K562 (cell line): ENCODE results near the gene PRR36. TPM values are rescaled to one million over a fixed set of nuclear protein-coding genes. Genes with fewer than 3 reads are reported as not detected.

Experiments
- AFF4 ChIP-seq: sonication (generic); formaldehyde crosslinking; IDR thresholded peaks from 2 replicates; pipeline ENCODE4 v1.8.0; 2023; ENCODE audit warnings: mild to moderate bottlenecking, missing genetic modification reagents
- CEBPZ ChIP-seq: fragments of 150-350 bp; IDR thresholded peaks from 2 replicates; pipeline ENCODE4 v1.6.1; 2014; ENCODE audit warnings: low read depth, mild to moderate bottlenecking, low read length, borderline replicate concordance
- CREM ChIP-seq: IDR thresholded peaks from 2 replicates; pipeline ENCODE4 v1.6.1; 2014; ENCODE audit warnings: antibody characterized with exemption, low read depth
- EGR1 ChIP-seq: fragments of 450-650 bp; conservative IDR thresholded peaks from 2 replicates; pipeline ENCODE4 v1.6.1; 2017; ENCODE audit warnings: mild to moderate bottlenecking
- KLF13 ChIP-seq: fragments of 450-650 bp; IDR thresholded peaks from 2 replicates; pipeline ENCODE4 v1.6.1; 2016; ENCODE audit warnings: missing genetic modification characterization, low read depth, mild to moderate bottlenecking, missing compliant biosample characterization, moderate library complexity, borderline replicate concordance
- NFATC3 ChIP-seq: fragments of 450-650 bp; IDR thresholded peaks from 2 replicates; pipeline ENCODE4 v1.6.1; 2017; ENCODE audit warnings: mild to moderate bottlenecking
- SIN3A ChIP-seq, 2 experiments: fragments of 150-350 bp in 1 of 2; IDR thresholded peaks; 2 replicates each; pipeline ENCODE4 v1.6.1; 2011 to 2016; ENCODE audit warnings: borderline replicate concordance in 2 of 2, low read depth in 2 of 2, low read length in 2 of 2, mild to moderate bottlenecking in 2 of 2, moderate library complexity in 2 of 2; ENCODE audit not compliant: control insufficient read depth in 1 of 2
- SUPT5H ChIP-seq: fragments of 450-650 bp; IDR thresholded peaks from 2 replicates; pipeline ENCODE4 v1.6.1; 2016
- TAF1 ChIP-seq: IDR thresholded peaks from 2 replicates; pipeline ENCODE4 v1.6.1; 2011; ENCODE audit warnings: mild to moderate bottlenecking, low read length, moderate library complexity; ENCODE audit not compliant: insufficient read depth, control insufficient read depth, severe bottlenecking; ENCODE audit errors: extremely low read depth
- THRB ChIP-seq: fragments of 450-650 bp; formaldehyde crosslinking; conservative IDR thresholded peaks from 2 replicates; pipeline ENCODE4 v1.4.0; 2022; ENCODE audit warnings: mild to moderate bottlenecking, missing genetic modification characterization
- ZNF592 ChIP-seq: fragments of 450-650 bp; IDR thresholded peaks from 2 replicates; pipeline ENCODE4 v1.6.1; 2017; ENCODE audit warnings: antibody characterized with exemption, mild to moderate bottlenecking
- polyA plus RNA-seq, 8 experiments: library from polyadenylated mRNA; depleted of rRNA in 4 of 8; stranded (reverse) in 5 of 8; unstranded in 3 of 8; fragments of >200 nt; fragmentation: Nextera tagmentation in 2 of 8; fragmentation: Illumina TruSeq in 1 of 8; extraction: Ambion mirVana in 2 of 8; extraction: Trizol in 1 of 8; gene quantifications; 2 replicates each; pipeline versions ENCODE4 v1.2.1 to v1.2.3, GENCODE V29; 2011 to 2014; ENCODE audit warnings: inconsistent platforms in 1 of 8, missing spikeins in 1 of 8
- total RNA-seq, 7 experiments: library from RNA; depleted of rRNA in 6 of 7; stranded (reverse); fragments of >200 nt in 6 of 7; fragmentation: Illumina TruSeq in 2 of 7; extraction: Trizol in 2 of 7; gene quantifications; 2 replicates each; pipeline versions ENCODE4 v1.2.1 to v1.2.3, GENCODE V29; 2011 to 2021; ENCODE audit warnings: low replicate concordance in 1 of 7

Gene PRR36
- total and polyA plus RNA-seq, 9 of the 15 experiments (the other 6 are each of a cell fraction or from before 2014, with no cell fraction given) = 0.05 to 0.42 (median 0.06) TPM; not detected in 6

- peak; percentile 7 for TF ChIP-seq TAF1
- peak; percentile 71 to 73; a peak in 2 of 4 replicates for TF ChIP-seq SIN3A (IDR thresholded peaks at IDR 0.05; ENCODE audit: borderline replicate concordance in 2 of 2, control insufficient read depth in 1 of 2, low read depth in 2 of 2, low read length in 2 of 2)
- no peak for TF ChIP-seq ZNF592
- peak; percentile 39; the same call in 1 of the 2 replicates for TF ChIP-seq EGR1
- TF ChIP-seq THRB (CRISPR knock-in tag) = no peak
- peak; percentile 74; the same call in 1 of the 2 replicates for TF ChIP-seq AFF4 (CRISPR knock-in tag)
- 0 out of 2 replicates have a peak, but pooled peaks have one; percentile 38 for TF ChIP-seq SUPT5H
- no peak for TF ChIP-seq NFATC3
- no peak for TF ChIP-seq CEBPZ
- peak; percentile 35; the same call in 1 of the 2 replicates for TF ChIP-seq KLF13
- 0 out of 2 replicates have a peak, but pooled peaks have one; percentile 7 for TF ChIP-seq CREM
These were observed 30.2 kb upstream of the PRR36 start (continued) for GRCh38 chr19:7904074-7905020.
